Measurements from ENCODE around the gene RNF121.
"Not testable (repeated sequence)": the region's sequence is repeated elsewhere in the genome, so short reads cannot be mapped to it uniquely, and the experiment has no call there.

Gene RNF121

GRCh38 chr11:71928737-71929443 lies at the start of gene RNF121:
RNF121 (plus strand) TSS chr11:71929046; CDS start chr11:71929062, 16 bp downstream.
- peak; percentile 95 for DNase-seq

DNA sequence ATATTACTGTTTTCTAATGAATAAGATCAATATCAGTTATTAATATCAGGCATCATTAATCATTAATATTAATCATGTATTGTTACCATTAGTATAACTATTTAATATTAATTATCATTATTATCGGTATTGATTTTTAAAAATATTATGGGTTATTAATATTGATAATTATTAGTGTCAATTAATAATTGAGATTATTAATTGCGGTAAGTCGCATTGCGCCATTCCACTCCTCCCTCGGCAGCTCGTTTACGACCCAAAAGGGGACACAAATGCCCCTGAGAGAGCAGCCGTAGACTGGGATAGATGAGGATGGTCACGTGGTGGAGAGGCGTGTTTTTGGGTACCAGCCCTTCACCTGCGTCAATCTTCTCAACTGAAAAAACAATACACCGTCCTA lies 43.0 kb upstream of the RNF121 start:
- DNase-seq = not testable (repeated sequence)

DNA sequence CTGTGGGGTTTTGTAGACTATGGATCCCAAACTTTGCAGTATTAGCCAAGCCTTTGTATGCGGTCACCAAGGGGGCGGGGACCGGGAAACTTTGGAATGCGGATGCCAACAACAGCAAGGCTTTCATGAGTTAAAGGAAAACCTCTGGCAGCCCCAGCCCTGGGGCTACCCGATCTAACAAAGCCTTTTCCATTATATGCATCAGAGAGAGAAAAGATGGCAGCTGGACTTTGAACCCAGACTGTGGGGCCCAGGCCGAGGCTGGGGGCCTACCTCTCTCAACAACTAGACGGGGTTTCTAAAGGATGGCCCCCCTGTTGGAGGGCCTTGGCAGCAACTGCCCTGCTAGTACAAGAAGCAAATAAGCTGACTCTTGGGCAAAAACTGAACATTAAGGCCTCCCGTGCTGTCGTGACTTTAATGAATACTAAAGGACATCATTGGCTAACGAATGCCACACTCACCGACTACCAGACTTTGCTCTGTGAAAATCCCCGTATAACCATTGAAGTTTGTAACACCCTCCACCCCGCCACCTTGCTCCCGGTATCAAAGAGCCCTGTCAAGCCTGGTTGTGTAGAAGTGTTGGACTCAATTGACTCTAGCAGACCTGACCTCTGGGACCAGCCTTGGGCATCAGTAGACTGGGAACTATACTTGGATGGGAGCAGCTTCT lies 40.4 kb upstream of the RNF121 start:
- DNase-seq = not testable (repeated sequence)

DNA sequence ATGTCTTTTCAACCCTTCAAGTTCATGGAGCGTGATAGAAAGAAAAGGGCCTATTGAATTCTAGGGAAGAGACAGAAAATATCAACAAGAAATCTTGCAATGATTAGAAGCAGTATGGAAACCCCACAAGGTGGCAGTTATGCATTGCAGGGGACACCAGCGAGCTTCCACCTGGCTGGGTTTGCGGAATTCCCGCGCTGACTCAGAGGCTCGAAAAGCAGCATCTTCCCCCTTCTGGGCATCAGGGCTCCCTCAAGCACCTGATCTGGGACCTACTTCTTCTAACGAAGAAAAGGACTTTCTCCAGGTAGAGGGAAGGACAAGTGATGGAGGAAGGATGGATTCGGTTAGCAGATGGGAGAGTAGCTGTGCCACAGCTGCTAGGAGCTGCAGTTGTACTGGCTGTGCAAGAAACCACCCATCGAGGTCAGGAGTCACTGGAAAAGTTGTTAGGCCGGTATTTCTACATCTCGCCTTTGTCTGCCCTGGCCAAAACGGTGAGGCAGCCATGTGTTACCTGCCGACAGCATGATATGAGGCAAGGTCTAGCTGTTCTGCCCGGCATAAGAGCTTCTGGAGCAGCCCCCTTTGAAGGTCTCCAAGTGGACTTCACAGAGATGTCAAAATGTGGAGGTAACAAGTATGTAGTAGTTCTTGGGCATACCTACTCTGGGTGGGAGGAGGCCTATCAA lies 39.5 kb upstream of the RNF121 start:
- not testable (repeated sequence) for DNase-seq

- no peak for DNase-seq
Observed at GRCh38 chr11:71895961-71896360, 32.9 kb upstream of the RNF121 start.

DNA sequence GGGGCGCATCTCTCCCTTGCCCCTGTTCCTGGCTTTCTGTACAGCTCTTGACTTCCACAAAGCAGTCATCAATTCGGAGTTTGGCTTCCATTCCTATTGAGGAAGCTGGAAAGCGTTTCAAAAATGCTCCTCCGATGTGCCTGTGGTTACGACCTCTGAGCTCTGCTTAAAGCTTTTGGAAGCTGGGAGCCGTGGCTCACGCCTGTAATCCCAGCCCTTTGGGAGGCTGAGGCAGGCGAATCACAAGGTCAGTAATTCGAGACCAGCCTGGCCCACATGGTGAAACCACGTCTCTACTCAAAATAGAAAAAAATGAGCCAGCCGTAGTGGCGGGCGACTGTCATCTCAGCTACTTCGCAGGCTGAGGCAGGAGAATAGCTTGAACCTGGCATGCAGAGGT lies 27.7 kb upstream of the RNF121 start:
- DNase-seq = not testable (repeated sequence)

DNA sequence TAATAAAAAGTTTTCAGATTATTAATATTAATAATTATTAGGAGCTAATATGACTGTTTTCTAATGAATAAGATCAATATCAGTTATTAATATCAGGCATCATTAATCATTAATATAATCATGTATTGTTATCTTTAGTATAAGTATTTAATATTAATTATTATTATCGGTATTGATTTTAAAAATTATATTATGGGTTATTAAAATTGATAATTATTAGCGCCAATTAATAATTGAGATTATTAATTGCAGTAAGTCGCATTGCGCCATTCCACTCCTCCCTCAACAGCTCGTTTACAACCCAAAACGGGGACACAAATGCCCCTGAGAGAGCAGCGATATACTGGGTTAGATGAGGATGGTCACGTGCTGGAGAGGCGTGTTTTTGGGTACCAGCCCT lies 20.6 kb upstream of the RNF121 start:
- DNase-seq = no peak

GRCh38 chr11:71910775-71911174 lies 18.1 kb upstream of the RNF121 start:
- not testable (repeated sequence) for DNase-seq

DNA sequence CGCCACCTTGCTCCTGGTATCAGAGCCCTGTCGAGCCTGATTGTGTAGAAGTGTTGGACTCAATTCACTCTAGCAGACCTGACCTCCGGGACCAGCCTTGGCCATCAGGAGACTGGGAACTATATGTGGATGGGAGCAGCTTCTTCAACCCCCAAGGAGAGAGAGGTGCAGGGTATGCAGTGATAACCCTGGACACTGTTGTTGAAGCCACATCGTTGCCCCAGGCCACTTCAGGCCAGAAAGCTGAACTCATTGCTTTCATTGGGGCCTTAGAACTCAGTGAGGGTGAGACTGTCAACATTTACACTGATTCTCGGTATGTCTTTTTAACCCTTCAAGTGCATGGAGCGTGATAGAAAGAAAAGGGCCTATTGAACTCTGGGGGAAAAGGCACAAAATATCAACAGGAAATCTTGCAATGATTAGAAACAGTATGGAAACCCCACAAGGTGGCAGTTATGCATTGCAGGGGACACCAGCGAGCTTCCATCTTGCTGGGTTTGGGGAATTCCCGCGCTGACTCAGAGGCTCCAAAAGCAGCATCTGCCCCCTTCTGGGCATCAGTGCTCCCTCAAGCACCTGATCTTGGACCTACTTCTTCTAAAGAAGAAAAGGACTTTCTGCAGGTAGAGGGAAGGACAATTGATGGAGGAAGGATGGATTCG lies 17.4 kb upstream of the RNF121 start:
- DNase-seq = not testable (repeated sequence)

- DNase-seq = not testable (repeated sequence)
Observed at GRCh38 chr11:71911986-71912340, 16.9 kb upstream of the RNF121 start.

GRCh38 chr11:71913756-71914526 lies 14.9 kb upstream of the RNF121 start:
- DNase-seq = no peak

DNA sequence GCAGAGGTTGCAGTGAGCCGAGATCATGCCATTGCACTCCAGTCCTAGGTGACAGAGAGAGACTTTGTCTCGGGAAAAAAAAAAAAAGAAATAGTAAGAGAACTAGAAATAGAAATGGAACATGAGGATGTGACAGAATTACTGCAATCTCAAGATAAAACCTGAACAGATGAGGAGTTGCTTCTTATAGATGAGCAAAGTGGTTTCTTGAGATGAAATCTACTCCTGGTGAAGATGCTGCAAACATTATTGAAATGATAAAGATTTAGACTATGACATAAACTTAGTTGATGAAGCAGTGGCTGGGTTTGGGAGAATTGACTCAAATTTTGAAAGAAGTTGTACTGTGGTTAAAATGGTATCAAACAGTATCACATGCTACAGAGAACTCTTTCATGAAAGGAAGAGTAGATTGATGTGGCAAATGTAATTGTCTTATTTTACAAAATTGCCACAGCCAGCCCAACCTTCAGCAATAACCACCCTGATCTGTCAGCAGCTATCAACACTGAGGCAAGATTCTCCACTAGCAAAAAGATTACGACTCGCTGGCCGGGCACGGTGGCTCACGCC lies 14.1 kb upstream of the RNF121 start:
- DNase-seq = no peak

GRCh38 chr11:71917646-71918140 lies 11.2 kb upstream of the RNF121 start:
- DNase-seq = no peak

- DNase-seq = peak; percentile 88
Observed at GRCh38 chr11:71927820-71928736, 768 bp upstream of the RNF121 start, which contains the start of gene XNDC1N. XNDC1N (minus strand) TSS chr11:71928594; CDS start chr11:71923353, 5,241 bp downstream.

DNA sequence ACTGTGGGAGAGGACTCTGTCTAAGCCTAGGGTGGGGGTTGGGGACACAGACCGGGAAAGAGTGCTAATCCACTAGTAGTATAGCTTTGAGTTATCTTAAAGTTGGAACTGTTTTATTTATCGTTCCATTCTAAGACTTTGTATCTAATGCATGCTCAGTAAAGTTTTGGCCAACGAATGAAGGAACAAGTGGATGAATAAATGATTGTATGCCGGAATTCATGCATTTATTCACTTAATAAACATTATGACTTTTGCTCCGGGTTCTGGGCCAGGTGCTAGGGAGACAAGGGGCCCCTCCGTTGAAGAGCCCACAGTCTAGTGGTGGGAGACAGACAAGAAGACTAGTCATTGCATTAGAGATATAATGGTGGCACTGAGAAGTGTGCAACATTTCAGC lies 645 bp downstream of the RNF121 start:
- no peak for DNase-seq

DNA sequence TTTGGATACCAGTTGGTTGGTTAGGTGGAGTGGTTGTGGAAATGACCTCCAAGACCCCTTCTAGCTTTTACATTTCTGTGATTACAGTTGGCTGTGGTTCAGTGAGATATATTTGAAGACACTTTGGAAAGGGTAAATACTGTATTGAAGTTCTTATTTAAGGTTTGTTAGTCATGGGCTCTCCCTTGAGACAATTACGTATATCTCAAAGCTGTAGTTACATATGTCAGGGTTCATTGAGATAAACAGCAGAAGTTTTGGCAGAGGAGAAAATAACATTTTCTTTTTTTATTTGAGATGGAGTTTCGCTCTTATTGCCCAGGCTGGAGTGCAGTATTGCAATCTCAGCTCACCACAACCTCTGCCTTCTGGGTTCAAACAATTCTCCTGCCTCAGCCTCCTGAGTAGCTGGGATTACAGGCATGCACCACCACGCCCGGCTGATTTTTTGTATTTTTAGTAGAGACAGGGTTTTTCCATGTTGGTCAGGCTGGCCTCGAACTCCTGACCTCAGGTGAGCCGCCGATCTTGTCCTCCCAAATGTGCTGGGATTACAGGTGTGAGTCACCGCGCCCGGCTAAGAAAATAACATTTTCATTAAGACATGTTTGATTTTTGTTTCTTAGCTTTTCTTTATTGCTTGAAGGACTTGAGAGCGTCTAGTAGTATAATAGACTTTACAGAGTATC lies 1.9 kb downstream of the RNF121 start:
- no peak for DNase-seq

GRCh38 chr11:71931245-71931602 lies 2.4 kb downstream of the RNF121 start:
- DNase-seq = no peak

- DNase-seq = no peak
Observed at GRCh38 chr11:71933141-71933933, 4.5 kb downstream of the RNF121 start.

DNA sequence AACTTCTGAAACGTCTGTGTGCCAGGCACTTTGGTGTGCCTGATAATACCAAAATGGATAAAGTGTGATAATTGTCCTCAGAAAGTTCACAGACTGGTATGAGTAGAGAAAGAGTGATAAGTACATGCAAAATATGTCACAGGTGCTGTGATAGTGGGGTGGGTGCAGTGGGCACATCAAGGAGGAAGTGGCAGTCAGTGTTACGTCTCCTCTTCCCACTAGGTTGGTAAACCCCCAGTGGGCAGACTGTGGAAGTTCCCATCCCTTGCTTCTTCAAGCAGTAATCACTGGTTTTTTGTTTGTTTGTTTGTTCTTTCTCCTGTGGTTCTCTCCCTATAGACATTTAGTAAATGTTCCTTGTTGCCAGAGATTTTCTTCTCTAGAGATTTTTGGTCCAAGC lies 5.4 kb downstream of the RNF121 start:
- DNase-seq = no peak
